Measurements from ENCODE around the gene AGRN.

Gene AGRN

GRCh38 chr1:997993-998744, 21.8 kb upstream of the AGRN start:
- Histone ChIP-seq H3K9me3 (ENCODE audit: insufficient read depth, low read depth, low read length) (no peaks in the 10 kb centered on the region), H3K4me3 (ENCODE audit: low read length) (no peak overlapping the region), H3K4me1 (ENCODE audit: insufficient read depth, low read length) (no peaks in the 10 kb centered on the region), H3K27ac (ENCODE audit: low read length) (no peak overlapping the region), H3K27me3 (ENCODE audit: insufficient read depth, low read length) (peaks cover 98% of the 10 kb centered on the region), H3K36me3 (ENCODE audit: insufficient read depth, low read depth, low read length) (no peaks in the 10 kb centered on the region), H3K9ac (ENCODE audit: low read depth, low read length) (no peak overlapping the region)

- no peaks in the 10 kb centered on the region for H3K36me3 ChIP-seq (ENCODE audit: insufficient read depth, low read depth, low read length)
- H3K4me3 ChIP-seq (ENCODE audit: low read length), result no peak overlapping the region; the same call in 1 of the 2 replicates
- H3K4me1 ChIP-seq (ENCODE audit: insufficient read depth, low read length), result no peaks in the 10 kb centered on the region
- no peaks in the 10 kb centered on the region for H3K9me3 ChIP-seq (ENCODE audit: insufficient read depth, low read depth, low read length)
- H3K9ac ChIP-seq (ENCODE audit: low read depth, low read length), result no peak overlapping the region
- H3K27me3 ChIP-seq (ENCODE audit: insufficient read depth, low read length), result peaks cover 98% of the 10 kb centered on the region
- H3K27ac ChIP-seq (ENCODE audit: low read length), result no peak overlapping the region
These were observed 21.2 kb upstream of the AGRN start for GRCh38 chr1:998745-998994.

- no peak overlapping the region for H3K9ac ChIP-seq (ENCODE audit: low read depth, low read length)
- H3K4me1 ChIP-seq (ENCODE audit: insufficient read depth, low read length), result no peaks in the 10 kb centered on the region
- no peaks in the 10 kb centered on the region for H3K9me3 ChIP-seq (ENCODE audit: insufficient read depth, low read depth, low read length)
- H3K36me3 ChIP-seq (ENCODE audit: insufficient read depth, low read depth, low read length), result no peaks in the 10 kb centered on the region
- no peak overlapping the region; the same call in 1 of the 2 replicates for H3K4me3 ChIP-seq (ENCODE audit: low read length)
- peaks cover 99% of the 10 kb centered on the region for H3K27me3 ChIP-seq (ENCODE audit: insufficient read depth, low read length)
- H3K27ac ChIP-seq (ENCODE audit: low read length), result no peak overlapping the region
These were observed 20.8 kb upstream of the AGRN start for GRCh38 chr1:998995-999724.

- Histone ChIP-seq H3K4me1 (ENCODE audit: insufficient read depth, low read length) (peaks cover 5% of the 10 kb centered on the region; the same call in 1 of the 2 replicates), H3K27ac (ENCODE audit: low read length) (no peak within 1 kb of the TSS), H3K36me3 (ENCODE audit: insufficient read depth, low read depth, low read length) (no peaks in the 10 kb centered on the region), H3K9me3 (ENCODE audit: insufficient read depth, low read depth, low read length) (no peaks in the 10 kb centered on the region), H3K9ac (ENCODE audit: low read depth, low read length) (no peak within 1 kb of the TSS), H3K4me3 (ENCODE audit: low read length) (peak within 1 kb of the TSS; percentile 61), H3K27me3 (ENCODE audit: insufficient read depth, low read length) (peaks cover 99% of the 10 kb centered on the region)
These were observed 20.1 kb upstream of the AGRN start, which contains the start of gene HES4 for GRCh38 chr1:999725-1000356. TSS of gene HES4 (minus strand) at chr1:1000097. CDS start at chr1:999973, 124 bp downstream.

GRCh38 chr1:1000357-1001056, 19.4 kb upstream of the AGRN start:
- H3K9me3 ChIP-seq (ENCODE audit: insufficient read depth, low read depth, low read length), result no peaks in the 10 kb centered on the region

GRCh38 chr1:1001057-1001783, 18.7 kb upstream of the AGRN start:
- Histone ChIP-seq H3K9me3 (ENCODE audit: insufficient read depth, low read depth, low read length) (no peaks in the 10 kb centered on the region), H3K4me3 (ENCODE audit: low read length) (peak overlapping the region; percentile 43; the same call in 1 of the 2 replicates), H3K27ac (ENCODE audit: low read length) (no peak overlapping the region), H3K4me1 (ENCODE audit: insufficient read depth, low read length) (peaks cover 7% of the 10 kb centered on the region; the same call in 1 of the 2 replicates), H3K27me3 (ENCODE audit: insufficient read depth, low read length) (peaks cover 93% of the 10 kb centered on the region), H3K9ac (ENCODE audit: low read depth, low read length) (no peak overlapping the region), H3K36me3 (ENCODE audit: insufficient read depth, low read depth, low read length) (no peaks in the 10 kb centered on the region)

More at GRCh38 chr1:1000357-1001056, 19.4 kb upstream of the AGRN start:
- Histone ChIP-seq H3K4me1 (ENCODE audit: insufficient read depth, low read length) (peaks cover 7% of the 10 kb centered on the region; the same call in 1 of the 2 replicates), H3K27ac (ENCODE audit: low read length) (no peak overlapping the region), H3K4me3 (ENCODE audit: low read length) (peak overlapping the region; percentile 61), H3K36me3 (ENCODE audit: insufficient read depth, low read depth, low read length) (no peaks in the 10 kb centered on the region), H3K27me3 (ENCODE audit: insufficient read depth, low read length) (peaks cover 99% of the 10 kb centered on the region), H3K9ac (ENCODE audit: low read depth, low read length) (no peak overlapping the region)

GRCh38 chr1:1003618-1004419, 16.1 kb upstream of the AGRN start:
- Histone ChIP-seq H3K9me3 (ENCODE audit: insufficient read depth, low read depth, low read length) (no peaks in the 10 kb centered on the region), H3K4me3 (ENCODE audit: low read length) (no peak overlapping the region), H3K36me3 (ENCODE audit: insufficient read depth, low read depth, low read length) (no peaks in the 10 kb centered on the region), H3K9ac (ENCODE audit: low read depth, low read length) (no peak overlapping the region), H3K27ac (ENCODE audit: low read length) (no peak overlapping the region), H3K27me3 (ENCODE audit: insufficient read depth, low read length) (peaks cover 75% of the 10 kb centered on the region), H3K4me1 (ENCODE audit: insufficient read depth, low read length) (peaks cover 7% of the 10 kb centered on the region; the same call in 1 of the 2 replicates)

- Histone ChIP-seq H3K36me3 (ENCODE audit: insufficient read depth, low read depth, low read length) (no peaks in the 10 kb centered on the region), H3K27me3 (ENCODE audit: insufficient read depth, low read length) (peaks cover 70% of the 10 kb centered on the region), H3K9ac (ENCODE audit: low read depth, low read length) (no peak overlapping the region), H3K27ac (ENCODE audit: low read length) (no peak overlapping the region), H3K4me3 (ENCODE audit: low read length) (no peak overlapping the region), H3K9me3 (ENCODE audit: insufficient read depth, low read depth, low read length) (no peaks in the 10 kb centered on the region), H3K4me1 (ENCODE audit: insufficient read depth, low read length) (peaks cover 7% of the 10 kb centered on the region; the same call in 1 of the 2 replicates)
These were observed 15.5 kb upstream of the AGRN start for GRCh38 chr1:1004420-1004779.

GRCh38 chr1:1004780-1005697, 14.9 kb upstream of the AGRN start:
- no peak overlapping the region for H3K27ac ChIP-seq (ENCODE audit: low read length)
- no peak overlapping the region for H3K9ac ChIP-seq (ENCODE audit: low read depth, low read length)
- peaks cover 63% of the 10 kb centered on the region for H3K27me3 ChIP-seq (ENCODE audit: insufficient read depth, low read length)
- no peaks in the 10 kb centered on the region for H3K36me3 ChIP-seq (ENCODE audit: insufficient read depth, low read depth, low read length)
- H3K4me3 ChIP-seq (ENCODE audit: low read length), result no peak overlapping the region
- peaks cover 7% of the 10 kb centered on the region; the same call in 1 of the 2 replicates for H3K4me1 ChIP-seq (ENCODE audit: insufficient read depth, low read length)
- H3K9me3 ChIP-seq (ENCODE audit: insufficient read depth, low read depth, low read length), result no peaks in the 10 kb centered on the region

All from iPS-20b (cell line).